ENCODE measurements around the gene DISP2.

Gene DISP2

GRCh38 chr15:40365624-40366456 lies 7.8 kb downstream of the DISP2 start:
- DNase-seq = no peak

GRCh38 chr15:40366457-40367370 lies 8.7 kb downstream of the DISP2 start:
- no peak for DNase-seq

GRCh38 chr15:40367371-40367685 lies 9.3 kb downstream of the DISP2 start:
- no peak for DNase-seq

GRCh38 chr15:40367686-40368611 lies 9.9 kb downstream of the DISP2 start:
- peak; percentile 85 for DNase-seq

- DNase-seq = no peak
These were observed 10.9 kb downstream of the DISP2 start for GRCh38 chr15:40368719-40369473.

- DNase-seq = no peak
These were observed 11.5 kb downstream of the DISP2 start for GRCh38 chr15:40369474-40369869.

GRCh38 chr15:40369971-40370370 lies 12.0 kb downstream of the DISP2 start:
- no peak for DNase-seq

GRCh38 chr15:40372981-40373380 lies 15.0 kb downstream of the DISP2 start:
- no peak for DNase-seq

GRCh38 chr15:40377606-40378005 lies 19.6 kb downstream of the DISP2 start:
- DNase-seq = no peak

GRCh38 chr15:40379374-40379773 lies 21.4 kb downstream of the DISP2 start:
- no peak for DNase-seq

- DNase-seq = no peak
These were observed 21.8 kb downstream of the DISP2 start for GRCh38 chr15:40379853-40380252.

- no peak for DNase-seq
These were observed 22.6 kb downstream of the DISP2 start for GRCh38 chr15:40380636-40381035.

GRCh38 chr15:40381818-40382529 lies 24.0 kb downstream of the DISP2 start:
- DNase-seq = no peak

- DNase-seq = peak; percentile 90
These were observed 24.8 kb downstream of the DISP2 start, which contains the start of gene KNSTRN for GRCh38 chr15:40382580-40383456. Gene KNSTRN (plus strand): TSS chr15:40382721. CDS start chr15:40382836, 115 bp downstream.

- no peak for DNase-seq
These were observed 28.5 kb downstream of the DISP2 start for GRCh38 chr15:40386480-40386879.

GRCh38 chr15:40388941-40389823 lies 31.2 kb downstream of the DISP2 start:
- no peak for DNase-seq

- no peak for DNase-seq
These were observed 32.0 kb downstream of the DISP2 start for GRCh38 chr15:40389824-40390595.

Data from left hindlimb (tissue), 1 donor.